Psoas muscle (tissue), 8 donors: ENCODE measurements around the gene RBP3. TPM values are rescaled to one million over a fixed set of nuclear protein-coding genes. Genes with fewer than 3 reads are reported as not detected.

Source experiments
- ATAC-seq, 4 donors: fragments of 200-7000 bp; cut with Tn5 transposase; one replicate each; pipeline ENCODE4 v1.9.1; 2020; ENCODE audit warnings: moderate library complexity in 3 of 4, mild to moderate bottlenecking in 2 of 4
- DNase-seq, 2 donors: peaks; one replicate each; pipeline ENCODE4 v3.0.0-alpha.2; 2020
- H3K27ac ChIP-seq: fragments of 200-600 bp; one replicate; pipeline ENCODE4 v1.8.0; 2022
- H3K27me3 ChIP-seq, 3 donors: fragments of 200-600 bp in 1 of 3; one replicate each; pipeline versions ENCODE4 v1.6.1 to v1.8.0; 2013 to 2022; ENCODE audit warnings: low read length in 2 of 3, mild to moderate bottlenecking in 2 of 3, moderate library complexity in 1 of 3; ENCODE audit not compliant: insufficient read depth in 3 of 3
- H3K36me3 ChIP-seq, 2 donors: fragments of 200-600 bp in 1 of 2; one replicate each; pipeline versions ENCODE4 v1.6.1 to v1.8.0; 2013 to 2022; ENCODE audit warnings: low read depth in 1 of 2, mild to moderate bottlenecking in 1 of 2, moderate library complexity in 1 of 2; ENCODE audit not compliant: insufficient read depth in 1 of 2
- H3K4me1 ChIP-seq: fragments of 200-600 bp; one replicate; pipeline ENCODE4 v1.8.0; 2022
- H3K4me3 ChIP-seq: fragments of 200-600 bp; one replicate; pipeline ENCODE4 v1.8.0; 2022; ENCODE audit warnings: mild to moderate bottlenecking
- H3K9me3 ChIP-seq: fragments of 200-600 bp; one replicate; pipeline ENCODE4 v1.8.0; 2022
- CTCF ChIP-seq: fragments of 200-600 bp; IDR thresholded peaks from one replicate; pipeline ENCODE4 v1.8.0; 2022; ENCODE audit warnings: antibody characterized with exemption
- WGBS, 3 donors: extraction: QIAGEN DNeasy Blood & Tissue Kit; methylation state at CpG; one replicate each; pipeline versions ENCODE4 v1.1.6 to v1.1.7; 2013; 5-methylcytosine and 5-hydroxymethylcytosine counted together
- intact Hi-C, 2 donors: fragments of 100-400 bp; cut with DNase I; formaldehyde crosslinking; loops; one replicate each; pipeline versions ENCODE4 v1.11.0 to v1.14.2; 2022
- polyA plus RNA-seq, 3 donors: library from polyadenylated mRNA; stranded (reverse); fragments of 200-250 nt; gene quantifications; one replicate each; pipeline ENCODE4 v1.2.3, GENCODE V29; 2013
- total RNA-seq, 4 donors: library from RNA; stranded (reverse); fragmentation: NEBNext Ultra II Directional in 2 of 4; extraction: Animal tissue kit (Norgen Biotek cat#: 25700) in 2 of 4; gene quantifications; one replicate each; pipeline versions ENCODE4 v1.2.1 to v1.2.4, GENCODE V29; 2021 to 2023
- donor health status: healthy with polysubstance abuse.
- donor health status: DM: no; HTN: no; CAD: no; lungs with moderate emphysema.
- donor health status: Bipolar disorder and iron deficiency.
- donor health status: healthy.
- donor health status: DM: yes; HTN: yes; CAD: no.
- donor health status: DM: no; HTN: no; CAD: no.
- donor health status: DM: no; HTN: no; CAD: no.
- donor health status: DM: yes; HTN: yes; CAD: no.

The RBP3 gene
- total and polyA plus RNA-seq, 7 donors, result not detected

GRCh38 chr10:47323087-47323486 is 25.1 kb upstream of the RBP3 start:
- no peak for TF ChIP-seq CTCF
- WGBS, 3 donors, result 70 to 78% (median 77%) methylated on average over 1 of the region's 1 CpG
- intact Hi-C loops, result no loop called here
- no peak for ATAC-seq
- H3K4me3 ChIP-seq, result no peak overlapping the region
- no peaks in the 10 kb centered on the region for H3K27me3 ChIP-seq
- H3K27ac ChIP-seq, result no peak overlapping the region
- H3K36me3 ChIP-seq, result no peaks in the 10 kb centered on the region
- H3K4me1 ChIP-seq, result no peaks in the 10 kb centered on the region
- DNase-seq, result no peak
- H3K9me3 ChIP-seq, result no peaks in the 10 kb centered on the region

GRCh38 chr10:47323636-47324296 is 24.4 kb upstream of the RBP3 start:
- ATAC-seq, result no peak
- H3K9me3 ChIP-seq, result no peaks in the 10 kb centered on the region
- DNase-seq, result peak in 1 of 2 donors; percentile 11
- no peak for TF ChIP-seq CTCF
- H3K27ac ChIP-seq, result no peak overlapping the region
- intact Hi-C loops, result no loop called here
- WGBS, 3 donors, result 65 to 75% (median 69%) methylated on average over 5 of the region's 5 CpGs
- H3K4me3 ChIP-seq, result no peak overlapping the region
- H3K36me3 ChIP-seq, result no peaks in the 10 kb centered on the region
- no peaks in the 10 kb centered on the region for H3K4me1 ChIP-seq
- H3K27me3 ChIP-seq, result no peaks in the 10 kb centered on the region

- ATAC-seq, result no peak
- WGBS, 3 donors, result 92% methylated on average over 29 to 30 of the region's 30 CpGs
- no peaks in the 10 kb centered on the region for H3K36me3 ChIP-seq
- no peak for TF ChIP-seq CTCF
- no peak overlapping the region for H3K4me3 ChIP-seq
- no peaks in the 10 kb centered on the region for H3K4me1 ChIP-seq
- no peaks in the 10 kb centered on the region for H3K27me3 ChIP-seq
- intact Hi-C loops, result no loop called here
- H3K27ac ChIP-seq, result no peak overlapping the region
- no peaks in the 10 kb centered on the region for H3K9me3 ChIP-seq
- peak in 1 of 2 donors; percentile 26 for DNase-seq
Measured at GRCh38 chr10:47325303-47326291, 22.6 kb upstream of the RBP3 start.

- H3K4me3 ChIP-seq, result no peak overlapping the region
- no peak overlapping the region for H3K27ac ChIP-seq
- no peak for TF ChIP-seq CTCF
- whole genome bisulfite sequencing, 3 donors, result 41 to 54% (median 42%) methylated on average over 5 of the region's 5 CpGs
- H3K27me3 ChIP-seq, result no peaks in the 10 kb centered on the region
- no peaks in the 10 kb centered on the region for H3K4me1 ChIP-seq
- DNase-seq (peak in 1 of 2 donors; percentile 48), ATAC-seq (peak in 2 of 4 donors; percentile 54 to 79)
- H3K36me3 ChIP-seq, result no peaks in the 10 kb centered on the region
- no peaks in the 10 kb centered on the region for H3K9me3 ChIP-seq
- intact Hi-C loops, result no loop called here
Measured at GRCh38 chr10:47326306-47326926, 21.7 kb upstream of the RBP3 start.
